Endothelial cell of umbilical vein (primary cell): Measurements from ENCODE around the gene GNMT. TPM values are rescaled to one million over a fixed set of nuclear protein-coding genes. Genes with fewer than 3 reads are reported as not detected.

Source experiments
- BruUV-seq: library from RNA; stranded (reverse); fragments of 400-500 nt; replicated peaks from 2 replicates; lab custom pipeline; 2021; lab: Mats Ljungman, UMichigan
- CTCF ChIA-PET: fragments of 300-600, 350-600 bp; sonication (Branson Sonifier 250); formaldehyde crosslinking; loops from one replicate; lab custom pipeline; 2021; ENCODE audit warnings: antibody characterized with exemption, inconsistent platforms; lab: Charles Lee
- POLR2A ChIA-PET: fragments of 300-600, 350-600 bp; sonication (Branson Sonifier 250); formaldehyde crosslinking; loops from one replicate; lab custom pipeline; 2021; ENCODE audit warnings: antibody characterized with exemption, inconsistent platforms; lab: Charles Lee
- DNase-seq: peaks from one replicate; pipeline ENCODE4 v3.0.0-alpha.2; 2011; ENCODE audit warnings: low read depth, low spot score
- FAIRE-seq: peaks from 2 replicates; lab custom pipeline; 2011; peaks lifted over from hg19 to GRCh38; lab: Jason Lieb, UNC
- H2AFZ ChIP-seq: 2 replicates; pipeline ENCODE4 v1.6.0; 2012; ENCODE audit warnings: low read depth, low read length, control low read depth, inconsistent platforms
- H3K27ac ChIP-seq: 2 replicates; pipeline ENCODE4 v1.5.1; 2011; ENCODE audit warnings: low read depth, mild to moderate bottlenecking, control low read depth, low read length, moderate library complexity; ENCODE audit not compliant: insufficient read depth
- H3K27me3 ChIP-seq, 2 experiments: 2 replicates each; pipeline versions ENCODE4 v1.6.0 to v1.6.1; 2011; ENCODE audit warnings: low read length in 2 of 2, mixed read lengths in 1 of 2; ENCODE audit not compliant: control insufficient read depth in 2 of 2, insufficient read depth in 2 of 2
- H3K36me3 ChIP-seq, 2 experiments: 2 replicates in 1 of 2; 3 replicates in 1 of 2; pipeline ENCODE4 v1.5.1; 2011; ENCODE audit warnings: low read length in 2 of 2, mild to moderate bottlenecking in 1 of 2, moderate library complexity in 1 of 2; ENCODE audit not compliant: control insufficient read depth in 2 of 2, insufficient read depth in 2 of 2; ENCODE audit errors: extremely low read depth in 1 of 2
- H3K4me1 ChIP-seq: 3 replicates; pipeline ENCODE4 v1.5.1; 2011; ENCODE audit warnings: mild to moderate bottlenecking, low read length; ENCODE audit not compliant: control insufficient read depth, insufficient read depth; ENCODE audit errors: extremely low read depth
- H3K4me2 ChIP-seq: 2 replicates; pipeline ENCODE4 v1.6.1; 2011; ENCODE audit warnings: low read length, control low read depth, mixed read lengths; ENCODE audit not compliant: insufficient read depth
- H3K4me3 ChIP-seq, 3 experiments: fragments of 200-600 bp in 1 of 3; sonication (generic), shearing (Covaris generic) in 1 of 3; replicated peaks in 1 of 3; 2 replicates each; pipeline ENCODE4 v1.5.1; 2011 to 2016; ENCODE audit warnings: control low read depth in 3 of 3, low read length in 3 of 3, mild to moderate bottlenecking in 2 of 3, inconsistent platforms in 1 of 3, low read depth in 1 of 3, moderate library complexity in 1 of 3; ENCODE audit not compliant: insufficient read depth in 1 of 3
- H3K79me2 ChIP-seq: 2 replicates; pipeline ENCODE4 v1.6.0; 2012; ENCODE audit warnings: low read length, inconsistent platforms; ENCODE audit not compliant: control insufficient read depth, insufficient read depth
- H3K9ac ChIP-seq: replicated peaks from 2 replicates; pipeline ENCODE3; 2011; ENCODE audit warnings: low read length, control low read depth; ENCODE audit not compliant: insufficient read depth; ENCODE audit errors: extremely low read depth
- H3K9me1 ChIP-seq: replicated peaks from 3 replicates; pipeline ENCODE4 v1.6.0; 2011; ENCODE audit warnings: mild to moderate bottlenecking, low read length; ENCODE audit not compliant: control insufficient read depth, insufficient read depth; ENCODE audit errors: extremely low read depth
- H3K9me3 ChIP-seq: replicated peaks from 2 replicates; pipeline ENCODE4 v1.5.1; 2012; ENCODE audit warnings: low read length, inconsistent platforms; ENCODE audit not compliant: control insufficient read depth, insufficient read depth
- H4K20me1 ChIP-seq: replicated peaks from 2 replicates; pipeline ENCODE3; 2011; ENCODE audit warnings: mild to moderate bottlenecking, low read length; ENCODE audit not compliant: control insufficient read depth, insufficient read depth; ENCODE audit errors: extremely low read depth
- CTCF ChIP-seq, 2 donors: IDR thresholded peaks; 1 replicate in 1 of 2; 2 replicates in 1 of 2; pipeline ENCODE4 v1.5.1; 2011; ENCODE audit warnings: low read length in 2 of 2, mild to moderate bottlenecking in 2 of 2, moderate library complexity in 2 of 2, control low read depth in 1 of 2, inconsistent platforms in 1 of 2, low read depth in 1 of 2; ENCODE audit not compliant: insufficient read depth in 1 of 2; ENCODE audit errors: extremely low read depth in 1 of 2
- EZH2 ChIP-seq: IDR thresholded peaks from 2 replicates; pipeline ENCODE4 v1.6.1; 2012; ENCODE audit warnings: borderline replicate concordance, low read depth, mild to moderate bottlenecking, moderate library complexity, low read length, inconsistent platforms; ENCODE audit not compliant: severe bottlenecking
- FOS ChIP-seq: IDR thresholded peaks from 2 replicates; pipeline ENCODE4 v1.6.1; 2011; ENCODE audit warnings: mild to moderate bottlenecking, low read length, moderate library complexity, borderline replicate concordance; ENCODE audit not compliant: insufficient read depth
- JUN ChIP-seq: IDR thresholded peaks from 2 replicates; pipeline ENCODE4 v1.6.1; 2011; ENCODE audit warnings: borderline replicate concordance, low read depth; ENCODE audit not compliant: insufficient read length, insufficient read depth
- MAX ChIP-seq: IDR thresholded peaks from 2 replicates; pipeline ENCODE4 v1.6.1; 2011; ENCODE audit not compliant: insufficient read depth, insufficient read length
- MYC ChIP-seq: IDR thresholded peaks from one replicate; pipeline ENCODE4 v1.6.1; 2011; ENCODE audit warnings: mild to moderate bottlenecking, low read depth, low read length
- POLR2A ChIP-seq: IDR thresholded peaks from 2 replicates; pipeline ENCODE4 v1.6.1; 2012; ENCODE audit warnings: low read depth, mild to moderate bottlenecking, control low read depth, low read length
- POLR2AphosphoS5 ChIP-seq: IDR thresholded peaks from 2 replicates; pipeline ENCODE4 v1.6.1; 2012; ENCODE audit warnings: low read depth, mild to moderate bottlenecking, control low read depth, low read length, moderate library complexity; ENCODE audit not compliant: insufficient read depth
- dilution Hi-C: fragments of 300-500 bp; cut with MboI; formaldehyde crosslinking; loops from one replicate; pipeline ENCODE4 v1.15.0; 2019; ENCODE audit warnings: low sequenced_read_pairs; ENCODE audit not compliant: extremely low pct_ligation_motif_present
- intact Hi-C: fragments of 100-400 bp; cut with micrococcal nuclease; formaldehyde crosslinking; loops from one replicate; pipeline ENCODE4 v1.10.0; 2022
- polyA plus RNA-seq, 4 experiments: library from polyadenylated mRNA; depleted of rRNA in 3 of 4; stranded (reverse) in 3 of 4; unstranded in 1 of 4; fragments of >200 nt; gene quantifications; 2 replicates each; pipeline versions ENCODE4 v1.2.1 to v1.2.3, GENCODE V29; 2011 to 2012; ENCODE audit warnings: missing spikeins in 1 of 4
- total RNA-seq: library from RNA; stranded (reverse); gene quantifications from 2 replicates; pipeline ENCODE4 v1.2.3, GENCODE V29; 2021

GNMT gene
- total and polyA plus RNA-seq, 2 donors (not counting 3 experiments of a cell fraction or from before 2014, with no cell fraction given): 0.41 to 1.2 TPM

GRCh38 chr6:43009124-43009523 lies 48.6 kb downstream of the GNMT start:
- Histone ChIP-seq H3K4me1 (peaks cover 12% of the 10 kb centered on the region), H3K9me3 (no peaks in the 10 kb centered on the region), H3K27me3 (no peaks in the 10 kb centered on the region), H3K9ac (no peak overlapping the region), H3K9me1 (no peaks in the 10 kb centered on the region), H2AFZ (no peak overlapping the region), H3K79me2 (peaks cover 8% of the 10 kb centered on the region), H3K4me2 (no peak overlapping the region), H4K20me1 (no peaks in the 10 kb centered on the region), H3K36me3 (peaks cover 16 to 33% of the 10 kb centered on the region in 2 experiments), H3K4me3 (no peak overlapping the region), H3K27ac (no peak overlapping the region)
- BruUV-seq: no TSS peak
- TF ChIP-seq POLR2AphosphoS5 (no peak), CTCF (IDR thresholded peaks at IDR 0.05; ENCODE audit: extremely low read depth in 1 of 2, insufficient read depth in 1 of 2, low read depth in 1 of 2, low read length in 2 of 2) (peak; percentile 49 to 60)
- intact Hi-C loops (loop anchor here (1.0 to 5.0 kb wide), 3 partner anchors 108 to 134 kb away; no protein-coding TSS in a partner anchor), dilution Hi-C loops (no loop called here)
- FAIRE-seq (peak; percentile 56), DNase-seq (peak; percentile 49)
- ChIA-PET CTCF (interaction anchor here (0.8 to 8.7 kb wide), 3 partner anchors 13 to 135 kb away, joined by 3 to 55 read pairs (median 3); no protein-coding TSS in a partner anchor), POLR2A (no interaction called here)

- intact Hi-C loops: loop anchor here (5.0 kb wide), 1 partner anchor 49 kb away; the partner anchor contains the start of gene GNMT
- no peaks in the 10 kb centered on the region for H4K20me1 ChIP-seq
- H3K27me3 ChIP-seq: no peaks in the 10 kb centered on the region
- H3K79me2 ChIP-seq: peaks cover 25% of the 10 kb centered on the region
- H3K36me3 ChIP-seq: peaks cover 16 to 33% of the 10 kb centered on the region in 2 experiments
- ChIA-PET CTCF (interaction anchor here (1.1 to 8.7 kb wide), 5 partner anchors 27 to 133 kb away, joined by 3 to 55 read pairs (median 5); partner anchors contain the start of gene PPP2R5D), POLR2A (no interaction called here)
- no peak overlapping the region for H3K9ac ChIP-seq
- H3K4me3 ChIP-seq: no peak overlapping the region
- H3K4me2 ChIP-seq: no peak overlapping the region
- peaks cover 17% of the 10 kb centered on the region for H3K4me1 ChIP-seq
- FAIRE-seq: no peak
- H3K27ac ChIP-seq: no peak overlapping the region
- no peak overlapping the region for H2AFZ ChIP-seq
- no peak for DNase-seq
- H3K9me1 ChIP-seq: no peaks in the 10 kb centered on the region
- dilution Hi-C loops: no loop called here
- TSS peak; percentile 13 for BruUV-seq
- H3K9me3 ChIP-seq: no peaks in the 10 kb centered on the region
- no peak for TF ChIP-seq EZH2
- TF ChIP-seq POLR2AphosphoS5: no peak
- no peak for TF ChIP-seq CTCF (IDR thresholded peaks at IDR 0.05; ENCODE audit: extremely low read depth in 1 of 2, insufficient read depth in 1 of 2, low read depth in 1 of 2, low read length in 2 of 2)
- TF ChIP-seq FOS: no peak
- TF ChIP-seq MYC: no peak
- no peak for TF ChIP-seq MAX
- no peak for TF ChIP-seq POLR2A
- no peak for TF ChIP-seq JUN
Observed at GRCh38 chr6:43011207-43011606, 50.7 kb downstream of the GNMT start.
